NCI-H345 treated with DMSO at 0.1 percent for 48 hours (cell line): ENCODE data around the gene HPD.
"Not testable (repeated sequence)": the region's sequence is repeated elsewhere in the genome, so short reads cannot be mapped to it uniquely, and the experiment has no call there.

ENCODE experiments used
- DNase-seq: peaks from one replicate; lab custom pipeline; 2025; ENCODE audit not compliant: unreplicated experiment; lab: John Stamatoyannopoulos, UW

HPD gene

DNA sequence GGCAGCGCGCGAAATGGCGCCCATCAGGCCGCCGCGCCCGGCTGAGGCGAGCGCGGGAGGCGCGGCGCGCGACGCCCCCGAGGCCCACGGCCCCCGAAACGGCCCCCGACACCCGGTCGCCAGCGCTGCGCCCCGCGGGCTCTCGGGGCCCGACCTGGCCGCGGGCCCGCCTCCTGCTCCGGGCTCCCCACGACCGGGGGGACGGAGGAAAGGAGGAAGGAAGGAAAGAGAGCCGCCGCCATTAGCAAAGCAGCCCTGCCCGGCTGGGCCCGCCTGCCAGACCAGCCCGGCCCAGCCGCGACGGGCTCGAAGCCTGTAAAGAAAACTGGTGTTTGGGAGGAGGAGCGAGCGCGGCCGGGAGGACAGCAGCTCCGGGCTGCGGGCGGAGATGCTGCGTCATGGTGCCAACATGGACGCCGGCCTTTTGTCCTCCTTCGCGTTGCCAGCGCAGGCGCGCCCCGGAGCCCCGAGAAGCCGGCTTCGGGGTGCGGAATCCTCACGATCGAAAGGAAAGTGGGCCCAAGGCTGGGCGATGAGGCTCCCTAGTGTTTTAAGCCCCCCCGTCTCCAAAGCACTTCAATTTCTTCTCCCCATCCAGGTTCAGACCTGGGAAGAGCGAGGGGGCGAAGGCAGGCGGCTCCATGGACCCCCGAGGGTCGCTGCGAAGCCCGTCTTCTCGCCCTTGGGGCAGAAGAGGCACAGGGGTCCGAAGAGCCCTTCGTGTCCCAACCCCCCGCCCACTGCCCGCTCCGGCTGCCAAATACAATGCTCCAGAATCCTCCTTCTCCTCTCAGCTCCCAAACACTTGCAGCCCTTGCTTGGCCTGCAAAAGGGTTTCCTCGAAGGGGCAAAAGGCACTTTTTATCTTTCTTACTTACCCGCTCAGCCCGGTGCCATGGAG is 57.7 kb downstream of the HPD start:
- DNase-seq, result peak; percentile 4

DNA sequence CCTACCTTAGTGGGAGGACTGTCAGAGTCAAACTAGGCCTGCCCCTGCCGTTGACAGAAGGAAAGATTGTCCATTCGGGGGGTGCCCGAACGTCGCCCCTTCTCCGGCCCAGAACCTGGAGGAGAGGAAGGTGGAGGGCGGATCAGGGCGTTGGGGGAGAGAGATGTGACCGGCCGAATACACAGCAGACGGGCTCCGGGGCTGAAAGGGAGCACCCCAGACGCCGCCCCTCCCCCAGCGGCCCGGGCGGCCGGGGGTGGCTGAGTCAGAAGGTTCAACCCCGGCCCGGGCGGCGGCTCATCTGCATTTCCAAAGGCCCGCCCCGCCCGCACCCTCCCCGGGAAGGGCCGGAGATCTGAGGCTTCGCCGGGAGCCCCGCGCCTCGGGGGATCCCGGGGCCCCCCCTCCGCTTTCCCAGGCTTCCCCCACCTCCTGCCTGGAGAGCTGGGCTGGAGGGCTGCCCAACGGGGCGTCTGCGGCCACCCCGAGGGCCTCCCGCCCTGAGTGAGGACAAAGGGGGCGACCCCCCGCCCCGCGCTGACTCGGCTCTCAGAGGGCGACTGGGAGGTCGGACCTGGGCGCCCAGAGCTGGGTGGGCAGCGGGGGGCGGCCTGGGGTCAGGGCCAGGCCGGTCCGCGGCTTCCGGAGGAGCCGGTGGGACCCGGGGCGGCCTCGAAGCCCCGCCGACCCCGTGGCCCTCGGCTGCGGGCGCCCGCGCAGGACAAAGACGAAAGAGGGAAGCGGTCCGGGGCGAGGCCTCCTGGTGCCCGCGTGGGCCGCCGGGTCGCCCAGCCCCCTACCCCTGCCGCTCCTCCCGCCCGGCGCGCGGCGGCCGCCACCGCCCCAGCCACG is 58.6 kb downstream of the HPD start:
- DNase-seq, result peak; percentile 63

DNA sequence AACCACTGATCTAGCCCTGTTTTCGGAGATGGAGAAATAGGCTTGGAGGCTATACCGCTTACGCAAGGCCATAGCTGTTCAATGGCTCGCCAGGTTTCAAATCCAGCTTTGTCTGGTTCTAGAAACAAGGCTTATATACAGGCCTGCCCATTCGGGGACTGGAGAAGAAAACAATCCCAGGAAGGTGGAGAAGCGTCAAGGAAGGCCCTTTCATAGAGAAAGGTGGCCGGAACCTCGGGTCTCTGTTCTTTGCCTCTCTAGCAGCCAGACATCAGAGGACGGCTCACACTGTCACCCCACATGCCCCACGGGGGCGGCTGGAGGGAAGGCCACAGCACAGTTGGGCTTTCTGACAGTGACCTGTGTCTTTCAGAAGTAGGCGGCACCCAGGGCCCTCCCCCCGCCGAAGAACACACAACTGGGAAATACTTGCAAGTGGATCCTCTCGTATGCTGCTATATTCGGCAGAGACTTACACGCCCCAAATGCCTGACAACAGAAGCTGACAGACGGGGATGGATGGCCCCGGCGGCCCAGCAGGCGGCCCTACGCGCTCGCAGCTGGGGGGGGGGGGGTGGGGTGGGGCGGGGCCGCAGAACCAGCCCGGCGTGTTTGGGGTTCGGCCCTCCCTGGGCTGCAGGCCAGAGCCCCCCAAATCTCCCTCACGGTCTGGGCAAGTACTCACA is 59.4 kb downstream of the HPD start:
- peak; percentile 86 for DNase-seq

DNA sequence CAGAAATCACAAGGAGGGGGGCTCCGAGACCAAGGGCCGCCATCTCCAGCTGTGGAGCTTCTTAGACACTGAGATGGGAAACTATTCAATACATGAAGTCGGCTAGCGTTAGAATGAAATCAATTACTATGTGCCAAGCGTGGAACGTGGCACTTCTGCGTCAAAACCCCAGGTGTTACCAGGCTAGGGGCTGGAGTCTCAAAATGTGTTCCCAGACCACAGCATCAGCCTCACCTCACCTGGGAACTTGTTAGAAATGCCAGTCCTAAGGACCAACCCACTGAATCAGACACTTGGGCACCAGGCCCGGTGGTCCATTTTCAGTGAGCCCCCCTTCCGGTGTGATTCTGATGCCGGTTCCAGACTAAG is 59.9 kb downstream of the HPD start:
- no peak for DNase-seq

DNA sequence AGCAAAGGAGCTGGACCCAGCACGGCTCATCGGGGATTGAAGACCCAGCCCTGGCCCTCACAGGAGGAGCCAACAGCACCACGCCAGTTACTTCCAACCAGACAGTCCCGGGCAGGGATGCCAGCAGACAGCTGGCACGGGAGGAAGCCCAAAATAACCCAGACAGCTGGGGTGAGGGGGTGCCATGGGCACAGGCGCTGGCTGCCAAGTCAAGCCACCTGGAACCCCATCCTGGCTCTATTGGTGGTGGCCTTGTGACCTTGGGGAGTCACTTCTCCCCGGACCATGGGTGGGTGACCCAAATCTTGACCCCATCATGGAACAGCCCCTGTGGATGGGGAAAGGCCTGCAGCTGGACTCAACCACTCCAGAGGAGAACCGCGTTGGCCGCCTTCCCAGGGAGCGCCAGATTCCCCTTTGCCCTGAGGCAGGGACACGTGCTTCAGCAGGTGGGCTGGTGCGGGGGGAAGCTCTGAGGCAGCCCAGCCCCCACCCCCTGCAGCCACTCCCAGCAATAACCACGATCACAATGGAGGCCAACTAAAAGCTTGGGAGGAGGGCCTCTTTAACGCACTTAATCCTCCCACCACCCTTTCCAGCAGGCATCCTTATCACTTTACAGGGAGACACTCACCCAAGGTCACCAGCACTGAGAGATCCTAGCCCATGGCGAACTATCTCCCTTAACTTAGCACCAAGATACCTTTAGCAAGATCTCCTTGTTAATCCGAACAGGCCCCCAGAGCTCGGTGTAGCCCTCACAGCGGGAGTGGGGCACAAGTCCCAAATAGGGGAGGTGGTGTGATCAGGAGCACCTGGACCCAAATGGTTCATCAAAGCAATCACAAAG is 60.5 kb downstream of the HPD start:
- DNase-seq, result peak; percentile 92

DNA sequence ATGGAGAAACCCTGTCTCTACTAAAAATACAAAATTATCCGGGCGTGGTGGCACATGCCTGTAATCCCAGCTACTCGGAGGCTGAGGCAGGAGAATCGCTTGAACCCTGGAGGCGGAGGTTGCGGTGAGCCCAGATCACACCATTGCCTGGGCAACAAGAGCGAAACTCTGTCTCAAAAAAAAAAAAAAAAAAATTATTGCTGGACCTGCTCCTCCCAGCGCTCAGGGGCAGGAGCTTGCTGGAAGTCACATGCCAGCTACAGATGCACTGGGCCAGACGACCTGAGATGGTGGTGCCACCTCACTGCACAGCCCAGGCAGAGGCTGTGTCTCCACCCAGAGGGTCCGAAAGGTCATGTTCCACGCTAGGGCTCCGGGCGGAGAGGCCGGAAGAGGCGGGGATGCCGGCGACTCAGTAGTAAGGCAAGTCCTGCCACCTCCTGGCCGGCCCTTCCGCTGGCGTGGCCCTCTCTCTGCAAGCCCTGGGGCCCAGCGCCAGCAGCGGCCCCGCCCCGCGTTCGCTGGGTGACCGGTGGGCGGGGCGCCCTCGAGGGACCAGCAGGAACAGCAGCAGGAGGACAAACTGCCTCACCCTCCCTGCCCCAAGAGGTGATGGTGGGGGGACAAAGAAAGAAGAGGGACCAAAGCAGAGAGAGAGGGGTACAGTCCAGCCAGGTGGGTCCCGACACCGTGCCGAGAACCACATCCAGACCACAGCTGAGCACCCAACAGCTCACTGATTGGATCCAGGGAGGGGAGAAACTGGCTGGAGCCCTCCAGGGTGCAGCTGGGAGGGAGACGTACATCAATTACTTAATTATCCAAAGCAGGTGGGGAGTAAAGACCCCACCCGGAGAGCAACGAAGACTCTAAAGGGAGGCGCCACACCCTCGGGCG is 61.6 kb downstream of the HPD start:
- DNase-seq, result peak; percentile 24

DNA sequence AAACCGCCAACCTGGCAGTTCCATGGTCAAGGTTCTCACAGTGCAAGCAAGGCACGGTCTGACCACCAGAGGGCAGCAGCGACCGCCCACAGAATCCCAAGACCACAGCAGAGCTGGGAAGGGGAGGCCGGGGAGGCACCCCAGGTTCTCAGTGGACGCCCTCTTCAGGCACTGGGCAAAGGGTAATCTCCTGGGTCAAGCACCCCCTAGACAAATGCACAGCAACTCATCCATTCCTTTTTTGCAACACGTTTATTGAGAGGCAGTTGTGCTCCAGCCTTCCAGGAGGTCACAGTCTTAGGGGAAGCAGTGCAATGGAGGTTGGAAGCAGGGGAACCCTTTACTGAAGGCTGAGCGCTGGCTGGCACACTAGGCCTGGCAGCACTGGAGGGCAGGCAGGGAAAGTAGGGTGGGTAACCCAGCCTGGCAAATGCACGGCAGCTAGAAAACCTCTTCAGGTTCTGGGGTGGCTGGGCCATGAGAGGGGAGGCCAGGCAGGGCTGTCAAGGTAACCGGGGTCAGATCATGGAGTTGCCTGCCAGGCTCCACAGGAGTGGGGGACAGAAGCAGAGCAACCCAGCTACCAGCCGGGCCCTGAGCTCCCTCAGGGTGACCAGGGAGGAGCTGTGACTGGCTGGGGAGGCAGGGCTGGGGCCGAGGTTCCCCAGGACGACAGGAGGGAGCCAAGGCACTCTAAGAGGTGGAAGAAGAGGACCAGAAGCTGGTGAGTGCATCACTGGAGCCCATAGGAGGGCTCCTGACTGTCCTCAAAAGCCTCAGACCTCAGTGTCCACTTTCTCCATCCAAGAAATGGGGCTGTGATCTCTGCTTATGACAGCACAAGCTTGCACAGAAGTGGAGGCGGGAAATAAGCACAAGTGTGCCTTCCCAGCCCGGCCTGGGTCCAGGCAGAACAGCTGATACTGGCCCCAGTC is 63.4 kb downstream of the HPD start:
- peak; percentile 61 for DNase-seq

DNA sequence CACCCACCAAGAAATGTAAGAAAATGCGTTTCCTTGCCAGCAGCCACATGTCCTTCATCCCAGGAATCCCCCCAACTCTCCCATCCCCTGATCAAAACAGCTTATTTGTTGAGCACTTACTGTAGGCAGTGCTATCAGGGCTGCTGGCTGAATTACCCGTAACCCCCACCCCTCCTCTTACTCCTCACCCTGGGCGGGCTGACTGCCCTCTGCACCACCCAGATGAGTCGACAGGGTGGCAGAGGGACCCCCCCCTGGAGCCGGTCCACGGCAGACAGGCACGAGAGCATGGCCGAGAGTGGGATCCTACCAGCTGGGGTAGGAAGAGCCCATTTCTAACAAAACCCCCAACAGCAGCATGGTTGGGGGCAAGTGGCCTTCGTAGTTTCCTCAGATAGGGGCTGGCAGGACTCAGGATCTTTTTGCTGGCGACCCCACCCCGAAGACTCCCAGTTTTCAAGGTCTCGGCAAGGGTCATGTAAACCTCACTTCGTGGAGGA is 64.1 kb downstream of the HPD start:
- peak; percentile 67 for DNase-seq

DNA sequence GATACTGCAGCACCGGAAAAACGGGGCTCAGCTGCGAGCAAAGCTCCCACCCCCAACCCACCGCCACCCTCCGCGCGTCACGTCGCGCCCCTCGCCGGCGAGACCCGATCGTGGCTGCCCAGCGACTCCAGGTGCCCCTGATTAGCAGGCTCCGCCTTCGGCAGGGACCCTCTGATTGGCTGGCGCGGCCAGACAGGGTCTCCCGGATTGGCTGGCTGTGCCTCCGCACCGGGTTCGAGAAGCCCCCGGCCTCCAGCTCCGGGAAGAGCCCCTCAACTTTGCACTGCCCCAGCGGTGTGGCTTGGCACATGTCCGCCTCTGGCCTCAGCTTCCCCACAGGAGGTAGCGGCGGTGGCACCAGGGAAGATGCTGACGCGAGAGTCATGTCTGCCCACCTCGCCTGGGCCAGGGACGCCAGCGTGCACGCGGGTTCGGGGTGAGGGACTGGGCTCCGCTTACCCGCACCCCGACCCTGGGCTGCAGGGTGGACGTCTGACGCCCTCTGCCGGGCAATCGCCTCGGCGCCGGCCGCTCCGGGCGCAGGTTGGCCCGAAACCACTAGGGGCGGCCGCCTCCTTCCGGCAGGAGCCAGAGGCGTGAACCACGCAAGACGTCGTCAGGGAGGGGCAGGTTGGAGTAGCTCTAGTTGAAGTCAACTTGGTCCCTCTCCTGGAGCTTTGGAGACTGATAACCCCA is 64.7 kb downstream of the HPD start:
- peak; percentile 67 for DNase-seq

DNA sequence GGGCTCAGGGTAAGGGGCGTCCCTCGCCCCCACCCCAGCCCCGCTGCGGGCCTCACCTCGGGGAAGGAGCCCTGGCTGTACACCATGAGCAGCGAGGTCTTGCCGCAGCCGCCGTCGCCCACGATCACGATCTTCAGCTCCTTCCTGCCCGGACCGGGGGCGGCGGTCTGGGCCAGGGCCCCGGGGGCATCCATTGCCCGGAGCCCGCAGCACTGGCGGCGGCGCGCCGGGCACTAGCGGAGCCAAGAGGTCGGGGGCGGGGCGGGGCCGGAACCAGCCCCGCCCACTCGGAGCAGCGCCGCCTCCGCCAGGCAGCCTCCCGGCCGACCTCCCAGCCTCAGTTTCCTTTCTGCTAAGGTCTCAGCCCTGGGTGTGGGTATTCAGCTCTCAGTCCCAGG is 65.2 kb downstream of the HPD start, which contains the start of gene RHOF:
Gene RHOF, minus strand, starts transcription at position 249 of the 398 bp plus-strand sequence. Its CDS starts 55 bp downstream, at position 194.
- DNase-seq, result no peak

DNA sequence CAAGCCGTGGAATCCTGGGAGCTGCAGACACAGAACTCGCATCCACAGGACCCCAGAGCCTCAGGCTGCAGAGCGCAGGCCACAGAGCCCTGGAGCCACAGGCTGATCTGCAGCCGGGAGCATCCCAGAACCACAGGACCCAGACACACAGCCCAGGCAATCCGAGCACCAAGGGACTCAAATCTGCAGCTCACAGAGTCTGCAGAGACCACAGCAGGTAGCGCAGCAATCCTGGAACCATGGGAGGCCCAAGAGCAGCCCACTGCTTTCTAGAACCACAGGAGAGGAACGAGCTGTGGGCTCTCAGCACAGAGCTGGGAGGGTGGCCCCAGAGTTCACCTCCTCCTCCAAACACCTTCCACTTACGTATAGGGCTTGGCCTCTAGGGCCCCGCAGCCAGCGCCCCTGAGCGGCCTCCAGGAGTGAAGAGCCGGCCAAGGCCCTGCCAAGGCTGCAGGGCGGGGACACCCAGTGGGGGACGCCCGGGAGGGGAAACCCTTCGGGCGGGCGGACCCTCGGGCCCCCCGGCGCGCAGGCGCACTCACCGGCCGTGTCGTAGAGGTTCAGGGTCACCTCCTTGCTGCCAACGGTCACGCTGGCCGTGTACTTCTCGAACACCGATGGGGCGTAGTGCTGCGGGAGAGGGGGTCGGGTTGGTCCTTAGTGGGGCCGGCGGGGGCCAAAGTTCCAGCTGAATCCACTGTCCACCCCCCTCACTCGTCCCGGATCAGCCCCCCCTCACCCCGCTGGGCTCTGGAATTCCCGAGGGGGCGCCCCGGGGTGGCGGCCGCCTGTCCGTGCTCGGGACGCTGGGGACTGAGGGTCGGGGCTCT is 65.8 kb downstream of the HPD start:
- DNase-seq, result no peak

DNA sequence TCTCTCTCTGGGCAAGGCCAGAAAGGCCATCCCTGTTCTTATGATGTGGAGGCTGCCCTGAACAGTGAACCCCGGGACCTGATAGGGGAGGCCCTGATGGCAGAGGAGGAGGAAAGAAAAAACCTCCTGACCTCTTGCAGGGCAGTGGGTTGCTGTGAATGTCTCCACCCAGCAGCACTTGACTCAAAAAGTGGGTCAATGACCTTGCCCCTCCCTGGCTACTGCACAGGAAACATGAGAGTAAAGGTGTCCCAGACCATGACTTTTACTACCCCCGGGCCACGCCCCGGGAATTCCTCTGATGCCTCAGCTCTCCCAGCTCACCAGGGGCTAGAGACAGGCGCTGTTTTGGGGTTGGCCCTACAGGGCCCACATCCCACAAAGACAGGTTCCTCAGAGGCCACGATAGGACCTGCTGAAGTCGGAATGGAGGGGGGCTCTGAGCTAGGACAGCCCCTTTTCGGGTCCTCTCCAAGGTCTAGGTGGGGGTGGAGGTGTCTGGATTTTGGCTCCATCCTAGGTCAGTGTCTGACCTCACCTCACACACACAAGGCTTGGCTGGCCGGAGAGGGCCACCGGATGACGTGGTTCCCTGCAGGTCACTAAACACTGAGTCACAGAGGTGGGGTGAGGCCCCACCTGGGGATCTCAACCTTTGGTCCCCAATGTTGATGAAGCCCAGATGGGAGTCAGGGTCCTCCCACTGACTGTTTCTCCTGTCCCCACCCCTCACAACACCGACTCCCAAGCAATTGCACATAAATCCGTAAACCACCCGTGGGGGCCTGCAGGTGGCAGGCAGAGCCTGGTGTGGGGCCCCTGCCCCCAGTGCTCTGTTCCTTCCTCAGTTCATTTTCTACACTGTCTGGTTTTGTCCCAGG is 66.7 kb downstream of the HPD start:
- no peak for DNase-seq

DNA sequence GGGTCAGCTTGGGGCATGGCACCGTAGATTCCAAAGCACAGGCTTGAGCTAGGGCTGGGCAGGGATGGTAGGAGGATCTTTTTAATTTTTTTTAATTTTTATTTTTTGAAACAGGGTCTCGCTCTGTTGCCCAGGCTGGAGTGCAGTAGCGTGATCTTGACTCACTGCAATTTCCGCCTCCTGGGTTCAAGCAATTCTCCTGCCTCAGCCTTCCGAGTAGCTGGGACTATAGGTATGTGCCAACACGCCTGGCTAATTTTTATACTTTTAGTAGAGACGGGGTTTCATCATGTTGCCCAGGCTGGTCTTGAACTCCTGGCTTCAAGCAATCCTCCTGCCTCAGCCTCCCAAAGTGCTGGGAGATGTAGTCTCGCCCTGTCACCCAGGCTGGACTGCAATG is 67.9 kb downstream of the HPD start:
- not testable (repeated sequence) for DNase-seq

DNA sequence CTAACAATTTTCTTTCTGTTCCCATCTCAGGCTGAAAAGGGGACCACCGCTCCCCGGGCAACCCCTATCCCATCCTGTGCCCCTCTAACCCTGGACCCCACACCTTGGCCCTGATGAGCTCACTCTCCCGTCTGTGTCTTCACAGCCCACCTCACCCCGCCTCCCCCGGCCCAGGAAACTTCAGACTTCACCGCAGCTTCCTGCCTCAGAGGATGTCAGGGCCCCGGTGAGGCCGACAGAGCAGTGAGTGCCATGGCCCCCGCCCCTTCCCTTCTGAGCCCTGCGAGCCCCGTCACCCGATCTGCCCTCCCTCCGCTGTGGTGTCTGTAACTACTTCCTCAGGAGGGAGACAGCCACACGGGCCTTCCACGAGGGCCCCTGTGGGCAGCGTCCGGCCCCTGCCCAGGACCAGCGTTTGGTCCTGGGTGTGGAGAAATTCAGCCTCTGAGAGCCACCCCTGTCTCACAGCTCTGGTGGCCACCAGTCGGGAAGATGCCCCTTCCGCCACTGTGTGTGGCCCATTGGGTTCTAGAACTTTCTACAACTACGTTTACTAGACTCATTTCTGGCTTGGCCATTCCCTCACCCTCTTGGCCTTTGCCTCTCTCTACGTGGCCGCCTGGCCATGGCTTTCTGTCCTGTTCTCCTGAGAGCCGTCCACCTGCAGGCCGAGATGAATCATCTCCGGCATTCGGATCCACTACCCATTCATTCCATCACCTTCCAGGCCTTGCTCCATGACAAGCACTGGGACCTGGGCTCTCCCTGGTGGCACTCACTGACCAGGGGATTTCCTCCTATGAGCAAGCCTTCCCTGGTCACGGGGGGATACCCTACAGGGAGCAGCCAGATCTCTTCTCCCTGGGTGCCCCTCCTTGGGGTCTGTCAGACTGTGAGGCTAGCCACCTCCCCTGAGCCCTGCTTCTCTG is 68.6 kb downstream of the HPD start:
- no peak for DNase-seq
